ENCODE results near the gene CRLF1. TPM values are rescaled to one million over a fixed set of nuclear protein-coding genes. Genes with fewer than 3 reads are reported as not detected.

Gene CRLF1
- total and polyA plus RNA-seq, 2 of the 8 experiments (the other 6 are each of a cell fraction or from before 2014, with no cell fraction given), result 7.2 to 10.3 TPM

DNA sequence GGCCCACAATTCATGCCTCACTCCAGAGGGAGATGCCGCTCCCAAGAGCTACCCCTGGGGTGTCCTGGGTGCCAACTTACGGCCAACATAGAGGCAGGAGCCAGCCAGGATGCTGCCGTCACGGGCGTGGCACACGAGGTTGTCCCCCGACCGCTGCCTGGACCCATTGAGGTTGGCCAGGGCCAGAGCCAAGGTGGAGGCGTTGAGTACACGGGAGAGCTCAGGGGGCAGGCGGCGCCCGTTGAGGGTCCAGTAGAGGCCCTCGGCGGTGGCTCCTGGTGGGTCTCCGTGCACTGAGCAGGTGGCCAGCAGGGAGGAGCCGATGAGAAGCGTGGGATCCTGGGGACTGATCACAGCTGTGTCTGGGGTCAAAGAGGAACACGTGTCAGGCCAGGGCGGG lies 7.1 kb downstream of the CRLF1 start:
- no peak for TF ChIP-seq RNF2 (IDR thresholded peaks at IDR 0.05; ENCODE audit: borderline replicate concordance, low read depth, low read length, missing control alignments, poor library complexity, severe bottlenecking)
- TF ChIP-seq, protein P1, sequence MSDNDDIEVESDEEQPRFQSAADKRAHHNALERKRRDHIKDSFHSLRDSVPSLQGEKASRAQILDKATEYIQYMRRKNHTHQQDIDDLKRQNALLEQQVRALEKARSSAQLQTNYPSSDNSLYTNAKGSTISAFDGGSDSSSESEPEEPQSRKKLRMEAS (IDR thresholded peaks at IDR 0.05), result no peak
- TF ChIP-seq SRF (IDR thresholded peaks at IDR 0.05; ENCODE audit: low read depth, low read length), result no peak
- Histone ChIP-seq H4K20me1 (replicated peaks in 1 of 2; ENCODE audit: control insufficient read depth in 1 of 2, insufficient read depth in 2 of 2, low read length in 2 of 2) (peaks cover 0 to 4% of the 10 kb centered on the region in 2 experiments), H3K36me3 (ENCODE audit: control insufficient read depth in 2 of 4, insufficient read depth in 4 of 4, low read length in 3 of 4) (no peaks in the 10 kb centered on the region), H3K79me2 (ENCODE audit: control insufficient read depth in 1 of 2, insufficient read depth in 2 of 2, low read length in 2 of 2) (no peaks in the 10 kb centered on the region), H3K27ac (ENCODE audit: low read depth, low read length) (no peak overlapping the region), H2AFZ (ENCODE audit: low read length) (no peak overlapping the region), H2AK5ac (ENCODE audit: low read depth, low read length) (no peak overlapping the region), H2BK20ac (ENCODE audit: low read length) (no peak overlapping the region), H3K4ac (replicated peaks; ENCODE audit: insufficient read length, low read depth, low read length) (no peak overlapping the region), H3K23me2 (ENCODE audit: low read depth, low read length) (peaks cover 6% of the 10 kb centered on the region), H3K4me3 (ENCODE audit: extremely low read depth in 1 of 4, insufficient read depth in 2 of 4, low read depth in 3 of 4, low read length in 4 of 4) (no peak overlapping the region), H2BK15ac (ENCODE audit: low read length) (no peak overlapping the region), H2BK5ac (ENCODE audit: low read depth, low read length) (no peak overlapping the region), H2BK120ac (replicated peaks; ENCODE audit: low read depth, low read length) (no peak overlapping the region), H2BK12ac (ENCODE audit: low read depth, low read length) (no peak overlapping the region), H3K23ac (ENCODE audit: insufficient read length) (no peak overlapping the region), H4K8ac (ENCODE audit: extremely low read depth, insufficient read depth, low read length) (no peak overlapping the region), H3K56ac (replicated peaks; ENCODE audit: insufficient read length, low read depth, low read length) (no peak overlapping the region), H4K91ac (replicated peaks; ENCODE audit: insufficient read length, low read length) (no peak overlapping the region), H3K4me1 (replicated peaks in 1 of 4; ENCODE audit: control insufficient read depth in 3 of 4, insufficient read depth in 4 of 4, low read length in 3 of 4) (peaks cover 3 to 33% (median 23%) of the 10 kb centered on the region in 4 experiments), H3K27me3 (replicated peaks in 1 of 4; ENCODE audit: control insufficient read depth in 3 of 4, extremely low read depth in 1 of 4, insufficient read depth in 3 of 4, low read length in 3 of 4) (peaks cover 15 to 37% (median 33%) of the 10 kb centered on the region in 4 experiments), H3K14ac (ENCODE audit: insufficient read length) (no peak overlapping the region), H3K18ac (ENCODE audit: extremely low read depth, low read length) (no peak overlapping the region), H3K9ac (replicated peaks in 1 of 4; ENCODE audit: extremely low read depth in 1 of 4, low read depth in 3 of 4, low read length in 3 of 4) (no peak overlapping the region), H3K4me2 (ENCODE audit: insufficient read depth in 1 of 2, low read depth in 2 of 2, low read length in 2 of 2) (no peak overlapping the region), H3K9me3 (ENCODE audit: insufficient read depth in 2 of 2, low read depth in 1 of 2, low read length in 1 of 2) (no peaks in the 10 kb centered on the region), H3K79me1 (ENCODE audit: low read depth, low read length) (no peaks in the 10 kb centered on the region), H4K5ac (ENCODE audit: insufficient read length, low read depth, low read length) (no peak overlapping the region)
- FAIRE-seq (no peak), DNase-seq (ENCODE audit: low read depth in 1 of 2, low spot score in 2 of 2) (no peak)
- CTCF ChIA-PET (ENCODE audit: partially characterized antibody), result interaction anchor here (1.6 to 12.5 kb wide), 4 partner anchors 10 to 130 kb away, joined by 5 to 139 read pairs (median 10); partner anchors contain the start of gene REX1BD
- WGBS, 2 experiments (ENCODE audit: extremely low coverage in 1 of 2, insufficient coverage in 1 of 2, insufficient read length in 1 of 2, insufficient replicate concordance in 2 of 2, low coverage in 1 of 2, low lambda C conversion rate in 2 of 2, missing lambda C conversion rate in 1 of 2), result 81% methylated on average over 20 of the region's 20 CpGs; no CpG with 5 or more reads in 1 of the 2 experiments
- POLR2A ChIA-PET (ENCODE audit: partially characterized antibody), result interaction anchor here (3.1 kb wide), 1 partner anchor 10 kb away, joined by 18 read pairs; the partner anchor contains the start of gene REX1BD

Data from H1 (cell line).